HG02588 (cell line): Measurements from ENCODE around the gene TLE2.
"Not testable (repeated sequence)": the region's sequence is repeated elsewhere in the genome, so short reads cannot be mapped to it uniquely, and the experiment has no call there.

Experiments
- ATAC-seq: cut with Tn5 transposase; IDR thresholded peaks from one replicate; pipeline ENCODE4 v1.9.1; 2021; ENCODE audit warnings: mild to moderate bottlenecking, moderate library complexity; ENCODE audit not compliant: unreplicated experiment

TLE2 gene

DNA sequence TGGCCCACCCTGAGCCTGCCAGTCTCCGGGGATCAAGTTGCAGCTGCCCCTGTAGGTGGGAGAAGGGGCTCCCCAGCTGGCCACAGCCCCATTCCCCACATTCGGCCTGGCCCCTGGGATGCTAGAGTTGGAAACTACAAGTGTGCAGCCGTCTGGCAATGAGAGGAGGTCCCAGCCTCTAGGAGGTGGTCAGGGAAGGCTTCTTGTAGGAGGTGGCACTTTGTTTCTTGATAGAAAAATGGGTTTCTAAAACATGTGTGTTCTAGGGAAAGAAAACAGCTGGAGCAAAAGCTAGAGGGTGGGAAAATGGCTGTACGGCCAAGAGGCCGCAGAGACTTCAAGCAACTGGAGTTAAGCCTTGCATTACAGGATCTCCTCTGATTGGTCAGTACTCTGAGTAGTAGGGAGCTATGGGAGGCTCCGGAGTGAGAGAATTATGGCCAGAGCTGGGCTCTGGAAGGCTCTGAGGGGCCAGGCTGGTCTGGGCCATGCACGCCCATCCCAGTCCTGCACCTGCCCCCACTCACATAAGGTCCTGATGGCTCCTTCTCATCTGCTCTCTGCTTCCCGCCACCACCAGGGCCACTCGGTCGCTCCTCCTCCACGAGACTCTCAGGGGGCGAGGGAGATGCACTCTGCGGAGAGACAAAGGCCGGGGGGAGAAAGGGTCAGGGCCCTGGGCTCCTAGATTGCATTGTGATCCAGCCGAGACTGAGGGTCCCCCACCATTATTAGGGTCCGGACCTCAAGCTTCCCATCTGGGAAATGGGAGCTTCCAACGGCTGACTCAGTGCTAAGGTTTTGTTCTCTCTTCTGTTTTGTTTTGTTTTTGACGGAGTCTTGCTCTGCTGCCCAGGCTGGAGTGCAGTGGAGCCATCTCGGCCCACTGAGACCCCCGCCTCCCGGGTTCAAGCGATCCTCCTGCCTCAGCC, 13.7 kb downstream of the TLE2 start:
- no peak for ATAC-seq

DNA sequence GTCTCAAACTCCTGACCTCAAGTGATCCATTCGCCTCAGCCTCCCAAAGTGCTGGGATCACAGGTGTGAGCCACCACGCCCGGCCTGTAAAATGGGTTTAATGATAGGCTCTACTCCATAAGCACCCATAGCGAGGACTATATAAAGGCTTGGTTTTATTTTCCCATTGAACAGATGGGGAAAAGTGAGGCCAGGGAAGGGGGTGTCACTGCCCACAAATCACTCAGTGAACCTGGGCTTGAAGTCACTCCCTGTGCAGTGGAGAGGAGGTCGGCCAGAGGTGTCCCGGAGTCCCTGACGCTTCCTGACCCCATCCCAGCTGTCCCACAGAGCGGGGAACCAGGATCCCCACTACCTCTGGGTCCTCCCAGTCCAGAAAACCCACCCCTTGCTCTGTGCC, 14.9 kb downstream of the TLE2 start:
- ATAC-seq: no peak

GRCh38 chr19:3013263-3013725, 15.8 kb downstream of the TLE2 start:
- ATAC-seq: no peak

DNA sequence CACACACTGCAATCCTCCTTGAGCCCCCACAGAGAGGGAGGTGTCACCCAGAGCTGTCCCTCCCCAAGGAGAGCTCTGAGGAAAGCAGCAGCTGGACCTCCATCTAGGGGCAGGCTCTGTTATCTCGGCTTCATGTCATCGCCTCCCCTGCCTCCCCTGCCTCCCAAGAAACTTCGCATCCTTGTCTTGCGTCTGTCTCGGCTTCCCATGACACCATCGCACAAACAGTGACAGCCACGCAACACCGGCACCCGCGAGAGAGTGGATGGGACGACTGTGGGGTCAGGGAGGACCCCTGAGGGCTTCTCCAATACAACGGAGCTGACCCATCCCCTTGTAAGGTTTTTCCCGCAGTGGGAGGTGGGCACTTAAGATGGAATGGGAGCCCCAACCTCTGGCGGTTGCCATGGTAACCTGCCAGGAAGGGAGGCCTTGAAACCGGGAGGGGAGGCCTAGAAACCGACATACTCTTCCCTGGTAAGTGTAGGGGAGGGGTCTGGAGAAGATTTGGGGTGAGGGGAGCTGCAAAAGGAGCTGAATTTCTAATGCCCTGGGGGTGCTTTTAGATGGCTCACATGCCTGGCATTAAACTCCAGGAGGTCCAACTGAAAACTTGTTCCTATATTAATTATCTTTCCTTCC, 16.3 kb downstream of the TLE2 start:
- no peak for ATAC-seq

DNA sequence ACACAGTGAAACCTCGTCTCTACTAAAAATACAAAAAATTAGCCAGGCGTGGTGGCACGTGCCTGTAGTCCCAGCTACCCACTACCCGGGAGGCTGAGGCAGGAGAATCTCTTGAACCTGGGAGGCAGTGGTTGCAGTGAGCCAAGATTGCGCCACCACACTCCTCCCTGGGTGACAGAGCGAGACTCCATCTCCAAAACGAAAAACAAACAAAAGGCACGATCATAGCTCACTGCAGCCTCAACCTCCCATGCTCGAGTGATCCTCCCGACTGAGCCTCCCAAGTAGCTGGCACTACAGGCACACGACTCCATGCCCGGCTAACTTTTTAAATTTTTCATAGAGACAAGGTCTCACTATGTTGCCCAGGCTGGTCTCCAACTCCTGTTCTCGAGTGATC, 17.0 kb downstream of the TLE2 start:
- not testable (repeated sequence) for ATAC-seq

GRCh38 chr19:3010871-3011270, 18.2 kb downstream of the TLE2 start:
- no peak for ATAC-seq

DNA sequence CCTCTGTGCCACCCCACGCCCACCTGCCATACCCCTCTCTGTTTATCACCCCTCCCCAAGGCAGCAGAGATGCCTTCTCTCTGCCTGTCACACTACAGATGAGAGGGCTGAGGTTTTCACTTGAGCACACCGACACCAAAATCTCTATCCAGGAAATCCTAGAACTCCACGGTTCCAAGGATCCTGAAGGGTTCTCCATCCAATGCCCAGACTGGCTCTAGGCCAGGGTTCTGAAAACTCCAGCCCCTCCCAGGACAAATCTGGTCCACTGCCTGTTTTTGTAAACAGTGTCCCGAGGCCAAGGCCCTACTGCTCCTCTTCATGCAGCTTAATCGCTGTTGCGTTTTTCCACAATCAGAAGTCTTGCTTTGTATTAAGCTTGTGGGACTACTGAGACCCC, 20.1 kb downstream of the TLE2 start:
- ATAC-seq: no peak

- no peak for ATAC-seq
Observed at GRCh38 chr19:3007975-3008374, 21.1 kb downstream of the TLE2 start.

GRCh38 chr19:3006075-3006767, 22.9 kb downstream of the TLE2 start:
- ATAC-seq: no peak

DNA sequence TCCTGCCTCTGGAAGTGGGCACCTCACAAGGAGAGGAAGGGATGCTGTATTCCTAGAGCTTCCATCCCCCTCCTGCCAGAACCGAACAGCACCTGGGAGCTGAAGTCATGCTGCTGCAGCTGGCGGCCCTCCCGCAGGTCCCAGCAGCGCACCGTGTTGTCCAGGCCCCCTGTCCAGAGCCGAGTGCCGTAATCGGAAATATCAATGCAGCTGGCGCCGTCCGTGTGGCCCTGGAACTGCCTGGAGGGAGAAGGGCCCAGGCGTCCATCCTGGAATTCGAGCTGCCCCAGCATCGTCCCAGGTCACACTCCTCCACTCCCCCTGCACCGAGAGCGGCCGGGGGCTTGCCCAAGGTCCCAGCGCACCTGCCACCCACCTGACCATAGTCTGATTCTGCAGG, 23.7 kb downstream of the TLE2 start:
- ATAC-seq: no peak

GRCh38 chr19:3004522-3004921, 24.6 kb downstream of the TLE2 start:
- ATAC-seq: no peak

- ATAC-seq: no peak
Observed at GRCh38 chr19:3003046-3003445, 26.0 kb downstream of the TLE2 start.

DNA sequence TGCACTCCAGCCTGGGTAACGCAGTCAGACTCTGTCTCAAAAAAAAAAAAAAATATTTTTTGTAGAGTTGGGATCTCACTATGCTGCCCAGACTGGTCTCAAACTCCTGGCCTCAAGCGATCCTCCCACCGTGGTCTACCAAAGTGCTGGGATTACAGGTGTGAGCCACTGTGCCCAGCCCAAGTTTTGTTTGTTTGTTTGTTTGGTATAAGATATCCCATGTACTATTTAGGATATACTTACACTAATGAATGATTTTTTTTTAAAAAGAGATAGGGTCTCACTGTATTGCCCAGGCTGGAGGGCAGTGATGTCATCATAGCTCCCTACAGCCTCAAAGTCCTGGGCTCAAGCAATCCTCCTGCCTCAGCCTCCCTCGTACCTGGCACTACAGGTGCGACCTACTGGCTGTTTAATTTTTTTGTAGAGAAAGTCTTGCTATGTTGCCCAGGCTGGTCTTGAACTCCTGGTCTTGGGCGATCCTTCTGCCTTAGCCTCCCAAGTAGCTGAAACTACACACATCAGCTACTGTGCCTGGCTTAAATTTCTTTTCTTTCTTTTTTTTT, 27.8 kb downstream of the TLE2 start:
- no peak for ATAC-seq

DNA sequence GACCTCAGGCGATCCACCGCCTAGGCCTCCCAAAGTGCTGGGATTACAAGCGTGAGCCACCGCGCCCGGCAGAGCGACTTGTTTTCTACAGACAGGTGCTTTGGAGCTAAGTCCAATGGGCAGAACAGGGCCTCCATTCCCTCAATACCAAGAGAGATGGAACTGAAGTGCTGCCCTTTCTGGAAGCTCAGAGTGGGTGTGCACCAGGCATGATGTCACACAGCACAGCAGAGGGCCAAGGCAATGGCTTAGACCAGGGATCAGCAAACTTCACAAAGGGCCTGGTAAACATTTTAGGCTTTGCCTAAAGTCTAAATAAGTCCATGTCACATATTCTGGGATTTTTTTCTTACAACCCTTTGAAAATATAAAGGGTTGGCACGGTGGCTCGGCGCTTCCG, 30.4 kb downstream of the TLE2 start:
- ATAC-seq: no peak

DNA sequence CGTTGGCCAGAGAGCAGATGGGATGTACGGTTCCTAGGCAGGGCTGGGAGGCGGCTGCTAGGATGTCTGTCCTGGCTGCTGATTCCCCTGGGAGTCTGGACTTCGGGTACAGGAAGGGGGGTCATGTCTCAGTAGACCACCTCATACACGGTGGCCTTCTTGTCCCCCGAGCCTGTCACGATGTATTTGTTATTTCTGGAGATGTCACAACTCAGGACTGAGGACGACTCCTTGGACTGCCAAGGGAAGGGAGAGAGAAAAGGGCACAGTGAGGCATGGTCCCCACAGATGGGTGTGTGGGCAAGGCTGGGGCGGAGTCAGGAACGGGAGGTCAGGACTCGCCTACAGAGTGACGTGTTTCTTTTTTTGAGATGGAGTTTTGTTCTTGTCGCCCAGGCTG, 31.4 kb downstream of the TLE2 start:
- ATAC-seq: no peak

GRCh38 chr19:2994588-2995131, 34.4 kb downstream of the TLE2 start:
- no peak for ATAC-seq

- ATAC-seq: no peak
Observed at GRCh38 chr19:2993579-2993978, 35.5 kb downstream of the TLE2 start.

DNA sequence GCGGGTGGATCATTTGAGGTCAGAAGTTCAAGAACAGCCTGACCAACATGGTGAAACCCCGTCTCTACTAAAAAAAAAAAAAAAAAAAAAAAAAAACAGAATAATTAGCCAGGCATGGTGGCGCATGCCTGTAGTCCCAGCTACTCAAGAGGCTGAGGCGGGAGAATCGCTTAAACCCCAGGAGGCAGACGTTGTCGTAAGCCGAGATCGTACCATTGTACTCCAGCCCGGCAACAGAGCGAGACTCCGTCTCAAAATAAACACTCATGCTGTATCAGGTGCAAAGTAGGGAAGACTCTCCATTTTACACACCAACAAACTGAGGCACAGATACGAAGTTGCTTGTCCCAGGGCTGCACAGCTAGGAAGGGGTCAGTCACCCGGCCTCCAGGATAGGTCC, 36.1 kb downstream of the TLE2 start:
- no peak for ATAC-seq

- ATAC-seq: not testable (repeated sequence)
Observed at GRCh38 chr19:2992333-2992732, 36.7 kb downstream of the TLE2 start.

DNA sequence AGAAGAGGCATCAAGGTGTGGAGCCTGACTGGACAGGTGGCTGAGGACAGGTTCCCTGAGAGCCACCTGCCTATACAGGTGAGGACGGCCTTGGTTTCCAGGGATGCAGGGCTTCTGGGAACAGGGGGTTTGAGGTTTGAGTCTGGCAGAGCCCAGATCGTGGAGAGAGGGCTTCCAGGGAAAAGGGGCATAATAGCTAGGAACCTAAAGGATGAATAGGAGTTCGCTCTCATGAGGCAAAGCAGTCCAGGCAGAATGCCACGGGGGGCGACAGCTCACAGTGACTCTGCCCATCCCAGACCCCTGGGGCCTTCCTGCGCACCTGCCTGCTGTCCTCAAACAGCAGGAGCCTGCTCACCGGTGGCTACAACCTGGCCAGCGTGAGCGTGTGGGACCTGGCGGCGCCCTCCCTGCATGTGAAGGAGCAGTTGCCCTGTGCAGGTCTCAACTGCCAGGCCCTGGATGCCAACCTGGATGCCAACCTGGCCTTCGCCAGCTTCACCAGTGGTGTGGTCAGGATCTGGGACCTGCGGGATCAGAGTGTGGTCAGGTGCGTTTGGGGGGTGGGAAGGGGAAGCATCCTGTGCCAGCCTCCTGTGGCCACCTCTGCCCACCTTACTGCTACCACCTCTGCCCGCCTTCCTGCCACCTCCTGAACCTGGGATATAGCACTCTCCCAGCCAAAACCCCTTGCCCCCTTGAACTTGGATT, 39.7 kb downstream of the TLE2 start:
- ATAC-seq: no peak
